OCI-LY3 (cell line): ENCODE measurements around the gene MPC1.

Experiments
- CTCF ChIP-seq: fragments of 200-600, 300-600 bp; sonication (generic); IDR thresholded peaks from 2 replicates; pipeline ENCODE4 v1.5.1; 2014; ENCODE audit warnings: antibody characterized with exemption, low read length, low read depth
- EZH2phosphoT487 ChIP-seq: fragments of 200-600 bp; shearing (Covaris generic); IDR thresholded peaks from 2 replicates; pipeline ENCODE4 v1.6.1; 2018; ENCODE audit warnings: antibody characterized with exemption, mixed run types, low read depth

- no peak for TF ChIP-seq CTCF
- no peak for TF ChIP-seq EZH2phosphoT487
Observed at GRCh38 chr6:166387642-166388289, 5.0 kb upstream of the MPC1 start.
